DND-41 (cell line): ENCODE data around the gene CPZ.

Source experiments
- ATAC-seq: fragments of 200-7000 bp; cut with Tn5 transposase; 3 replicates; pipeline ENCODE4 v1.9.1; 2021; ENCODE audit warnings: low read depth; ENCODE audit not compliant: insufficient read depth
- DNase-seq: peaks from one replicate; pipeline ENCODE4 v3.0.0-alpha.2; 2020
- H2AFZ ChIP-seq: 2 replicates; pipeline ENCODE4 v1.6.0; 2012; ENCODE audit warnings: low read depth, low read length
- H3K27ac ChIP-seq: 2 replicates; pipeline ENCODE4 v1.5.1; 2012; ENCODE audit warnings: low read length, inconsistent platforms
- H3K27me3 ChIP-seq: fragments of 200-600 bp; sonication (generic); 2 replicates; pipeline ENCODE4 v1.6.0; 2012; ENCODE audit warnings: low read length, mild to moderate bottlenecking, inconsistent platforms; ENCODE audit not compliant: insufficient read depth, poor library complexity
- H3K36me3 ChIP-seq: 2 replicates; pipeline ENCODE4 v1.5.1; 2012; ENCODE audit warnings: low read length, inconsistent platforms; ENCODE audit not compliant: insufficient read depth
- H3K4me1 ChIP-seq: 2 replicates; pipeline ENCODE4 v1.5.1; 2012; ENCODE audit warnings: mild to moderate bottlenecking, low read length; ENCODE audit not compliant: insufficient read depth
- H3K4me2 ChIP-seq: 2 replicates; pipeline ENCODE4 v1.6.0; 2012; ENCODE audit warnings: mild to moderate bottlenecking, moderate library complexity, low read length, inconsistent platforms; ENCODE audit not compliant: insufficient read depth
- H3K4me3 ChIP-seq, 2 experiments: fragments of 200-600 bp in 1 of 2; shearing (Covaris generic) in 1 of 2; 2 replicates each; pipeline ENCODE4 v1.5.1; 2012 to 2016; ENCODE audit warnings: inconsistent platforms in 2 of 2, low read length in 2 of 2, mild to moderate bottlenecking in 2 of 2, low read depth in 1 of 2, moderate library complexity in 1 of 2
- H3K79me2 ChIP-seq: 2 replicates; pipeline ENCODE4 v1.6.0; 2012; ENCODE audit warnings: low read length, inconsistent platforms; ENCODE audit not compliant: insufficient read depth
- H3K9ac ChIP-seq: 2 replicates; pipeline ENCODE4 v1.6.0; 2012; ENCODE audit warnings: low read depth, mild to moderate bottlenecking, inconsistent platforms, low read length, moderate library complexity
- H3K9me3 ChIP-seq: 2 replicates; pipeline ENCODE4 v1.5.1; 2012; ENCODE audit warnings: low read length, moderate library complexity, mild to moderate bottlenecking, inconsistent platforms; ENCODE audit not compliant: insufficient read depth, severe bottlenecking
- H4K20me1 ChIP-seq: 2 replicates; pipeline ENCODE4 v1.6.0; 2012; ENCODE audit warnings: low read length; ENCODE audit not compliant: insufficient read depth
- CTCF ChIP-seq: IDR thresholded peaks from 2 replicates; pipeline ENCODE4 v1.5.1; 2012; ENCODE audit warnings: borderline replicate concordance, low read length, moderate library complexity, mild to moderate bottlenecking; ENCODE audit not compliant: poor library complexity, severe bottlenecking; ENCODE audit errors: extremely low read depth
- EZH2 ChIP-seq: IDR thresholded peaks from 3 replicates; pipeline ENCODE4 v1.6.1; 2012; ENCODE audit warnings: borderline replicate concordance, low read depth, mild to moderate bottlenecking, moderate library complexity, low read length, inconsistent platforms; ENCODE audit not compliant: severe bottlenecking

Gene CPZ

DNA sequence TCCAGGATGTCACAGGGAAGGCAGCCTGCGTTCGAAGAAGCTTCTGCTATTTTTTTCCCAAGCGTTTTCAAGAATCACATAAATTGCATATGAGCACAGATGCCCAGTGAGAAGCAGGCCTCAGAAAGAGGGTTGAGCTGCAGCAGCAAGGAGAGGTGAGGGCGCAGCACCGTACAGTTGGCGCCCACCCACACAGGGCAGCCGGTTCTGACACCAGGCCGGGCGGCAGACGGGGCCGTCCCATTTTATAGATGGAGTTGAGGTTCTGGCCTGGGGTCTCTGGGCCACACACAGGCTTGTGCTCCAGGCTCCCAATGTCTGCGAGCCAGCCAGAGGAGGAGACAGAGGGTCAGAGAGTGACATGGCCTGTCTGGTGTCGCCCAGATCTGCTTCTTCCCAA, 22.8 kb downstream of the CPZ start:
- Histone ChIP-seq H3K27me3 (no peaks in the 10 kb centered on the region), H3K9me3 (no peaks in the 10 kb centered on the region), H3K4me2 (no peak overlapping the region), H3K36me3 (no peaks in the 10 kb centered on the region), H3K27ac (no peak overlapping the region), H4K20me1 (no peaks in the 10 kb centered on the region; the same call in none of the 2 replicates), H3K4me1 (no peaks in the 10 kb centered on the region), H3K4me3 (no peak overlapping the region), H2AFZ (no peak overlapping the region), H3K9ac (no peak overlapping the region), H3K79me2 (no peaks in the 10 kb centered on the region)
- TF ChIP-seq CTCF (no peak), EZH2 (no peak)
- ATAC-seq, result no peak
- DNase-seq, result no peak

DNA sequence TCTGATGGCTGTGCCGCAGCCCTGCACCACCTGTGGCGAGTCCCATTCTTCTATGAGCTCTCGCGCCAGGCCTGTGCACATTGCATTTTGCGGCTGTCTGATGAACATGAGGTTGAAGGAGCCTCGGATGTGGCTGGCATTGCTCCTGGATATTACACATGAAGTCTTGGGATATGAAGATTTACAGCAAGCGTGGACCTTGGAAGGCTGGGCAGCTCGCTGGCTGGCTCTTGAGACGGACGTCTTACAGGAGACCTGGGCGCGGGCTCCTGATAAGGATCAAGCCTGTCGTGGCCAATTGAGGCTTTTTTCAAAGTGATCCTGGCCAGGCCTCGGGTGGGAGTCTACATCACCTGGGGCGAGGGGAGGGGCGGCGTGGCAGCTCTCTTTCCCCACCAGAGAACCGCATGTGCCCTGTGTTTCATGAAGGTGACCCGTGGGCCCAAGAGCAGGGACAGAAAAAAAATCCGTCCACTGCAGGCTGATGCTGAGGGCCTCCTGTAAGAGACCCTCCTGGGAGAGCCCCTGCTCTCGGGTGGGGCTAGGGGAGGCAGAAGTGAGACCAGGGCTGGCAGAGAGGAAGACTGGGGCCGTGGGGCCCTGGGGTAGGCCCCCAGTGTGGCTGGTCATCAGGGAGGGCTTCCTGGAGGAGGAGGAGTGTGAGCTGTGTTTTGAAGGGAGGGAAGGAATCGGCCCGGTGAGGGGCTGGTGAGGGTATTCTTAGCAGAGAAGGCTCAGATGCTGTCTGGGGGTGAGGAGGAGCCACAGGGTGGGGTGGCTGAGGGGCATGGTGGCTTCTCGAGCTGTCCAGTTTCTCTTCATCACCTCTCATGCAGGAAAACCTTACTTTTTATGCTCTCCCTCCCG, 23.6 kb downstream of the CPZ start:
- Histone ChIP-seq H3K9me3 (no peaks in the 10 kb centered on the region), H3K27me3 (no peaks in the 10 kb centered on the region), H4K20me1 (no peaks in the 10 kb centered on the region; the same call in none of the 2 replicates), H3K9ac (no peak overlapping the region), H3K4me2 (no peak overlapping the region), H3K36me3 (no peaks in the 10 kb centered on the region), H2AFZ (no peak overlapping the region), H3K4me1 (no peaks in the 10 kb centered on the region), H3K4me3 (no peak overlapping the region), H3K79me2 (no peaks in the 10 kb centered on the region), H3K27ac (no peak overlapping the region)
- ATAC-seq, result no peak
- no peak for DNase-seq
- no peak for TF ChIP-seq EZH2
- TF ChIP-seq CTCF, result no peak

- no peaks in the 10 kb centered on the region; the same call in none of the 2 replicates for H4K20me1 ChIP-seq
- no peak overlapping the region for H3K27ac ChIP-seq
- no peak overlapping the region for H2AFZ ChIP-seq
- no peaks in the 10 kb centered on the region for H3K27me3 ChIP-seq
- H3K4me2 ChIP-seq, result no peak overlapping the region
- no peaks in the 10 kb centered on the region for H3K4me1 ChIP-seq
- H3K36me3 ChIP-seq, result no peaks in the 10 kb centered on the region
- no peak overlapping the region for H3K4me3 ChIP-seq
- H3K9me3 ChIP-seq, result no peaks in the 10 kb centered on the region
- TF ChIP-seq EZH2 (no peak), CTCF (no peak)
- no peak for DNase-seq
- no peak overlapping the region for H3K9ac ChIP-seq
- no peak for ATAC-seq
- H3K79me2 ChIP-seq, result no peaks in the 10 kb centered on the region
Observed at GRCh38 chr4:8616831-8617230, 24.3 kb downstream of the CPZ start.
